ENCODE data around the gene FHOD1. TPM values are rescaled to one million over a fixed set of nuclear protein-coding genes. Genes with fewer than 3 reads are reported as not detected.

Gene FHOD1
- total RNA-seq, 4 donors from 2014 or later, result 7.7 to 28.8 (median 15.3) TPM

- no peak for TF ChIP-seq EP300 (IDR thresholded peaks at IDR 0.05)
- no peak overlapping the region for H3K27ac ChIP-seq
- 90% methylated on average over 3 of the region's 3 CpGs for WGBS
- H3K27me3 ChIP-seq, result no peaks in the 10 kb centered on the region
- H3K36me3 ChIP-seq, result peaks cover 32% of the 10 kb centered on the region
- no peak overlapping the region for H3K4me3 ChIP-seq
- H3K9me3 ChIP-seq, result no peaks in the 10 kb centered on the region
- peaks cover 6% of the 10 kb centered on the region for H3K4me1 ChIP-seq
- DNase-seq (ENCODE audit: low spot score in 2 of 2), result no peak
Measured at GRCh38 chr16:67206838-67207248, 40.4 kb downstream of the FHOD1 start.

GRCh38 chr16:67206129-67206837 is 41.0 kb downstream of the FHOD1 start:
- 83% methylated on average over 8 of the region's 8 CpGs for WGBS
- no peaks in the 10 kb centered on the region for H3K9me3 ChIP-seq
- TF ChIP-seq POLR2A (IDR thresholded peaks at IDR 0.05) (no peak), EP300 (IDR thresholded peaks at IDR 0.05) (no peak), POLR2AphosphoS5 (IDR thresholded peaks at IDR 0.05) (no peak), CTCF (IDR thresholded peaks at IDR 0.05) (no peak)
- H3K4me3 ChIP-seq, result no peak overlapping the region
- H3K36me3 ChIP-seq, result peaks cover 38% of the 10 kb centered on the region
- no peak overlapping the region for H3K27ac ChIP-seq
- H3K4me1 ChIP-seq, result peaks cover 6% of the 10 kb centered on the region
- no peak for DNase-seq (ENCODE audit: low spot score in 2 of 2)
- no peaks in the 10 kb centered on the region for H3K27me3 ChIP-seq

- Histone ChIP-seq H3K9me3 (no peaks in the 10 kb centered on the region), H3K27me3 (no peaks in the 10 kb centered on the region), H3K4me3 (no peak overlapping the region), H3K36me3 (peaks cover 36% of the 10 kb centered on the region), H3K4me1 (peaks cover 18% of the 10 kb centered on the region), H3K27ac (no peak overlapping the region)
- TF ChIP-seq CTCF (IDR thresholded peaks at IDR 0.05) (no peak), EP300 (IDR thresholded peaks at IDR 0.05) (no peak), POLR2A (IDR thresholded peaks at IDR 0.05) (no peak), POLR2AphosphoS5 (IDR thresholded peaks at IDR 0.05) (no peak)
- WGBS, result 68% methylated on average over 3 of the region's 4 CpGs
- no peak for DNase-seq (ENCODE audit: low spot score in 2 of 2)
Measured at GRCh38 chr16:67204076-67204475, 43.2 kb downstream of the FHOD1 start.

GRCh38 chr16:67202956-67203493 is 44.3 kb downstream of the FHOD1 start:
- Histone ChIP-seq H3K27me3 (no peaks in the 10 kb centered on the region), H3K9me3 (no peaks in the 10 kb centered on the region), H3K36me3 (peaks cover 38% of the 10 kb centered on the region), H3K4me1 (peaks cover 29% of the 10 kb centered on the region), H3K4me3 (no peak overlapping the region), H3K27ac (no peak overlapping the region)
- TF ChIP-seq EP300 (IDR thresholded peaks at IDR 0.05), result no peak
- no peak for TF ChIP-seq POLR2AphosphoS5 (IDR thresholded peaks at IDR 0.05)
- TF ChIP-seq POLR2A (IDR thresholded peaks at IDR 0.05), result no peak
- TF ChIP-seq CTCF (IDR thresholded peaks at IDR 0.05), result no peak
- 85% methylated on average over 16 of the region's 23 CpGs for WGBS
- DNase-seq (ENCODE audit: low spot score in 2 of 2), result no peak

GRCh38 chr16:67202426-67202825 is 44.9 kb downstream of the FHOD1 start:
- H3K36me3 ChIP-seq, result peaks cover 42% of the 10 kb centered on the region
- TF ChIP-seq CTCF (IDR thresholded peaks at IDR 0.05) (no peak), EP300 (IDR thresholded peaks at IDR 0.05) (no peak), POLR2AphosphoS5 (IDR thresholded peaks at IDR 0.05) (no peak), POLR2A (IDR thresholded peaks at IDR 0.05) (no peak)
- H3K9me3 ChIP-seq, result no peaks in the 10 kb centered on the region
- WGBS, result 60% methylated on average over 1 of the region's 12 CpGs
- H3K4me1 ChIP-seq, result peaks cover 29% of the 10 kb centered on the region
- H3K27ac ChIP-seq, result no peak overlapping the region
- no peak for DNase-seq (ENCODE audit: low spot score in 2 of 2)
- no peaks in the 10 kb centered on the region for H3K27me3 ChIP-seq
- no peak overlapping the region for H3K4me3 ChIP-seq

Measured in suprapubic skin (tissue), 4 donors.